SK-N-SH (cell line): ENCODE data around the gene JAZF1.

ENCODE experiments used
- CTCF ChIP-seq: fragments of 200-600 bp; sonication (generic); IDR thresholded peaks from 2 replicates; pipeline ENCODE4 v1.6.1; 2017; ENCODE audit warnings: antibody characterized with exemption, mild to moderate bottlenecking, moderate library complexity
- JUND ChIP-seq: IDR thresholded peaks from 2 replicates; pipeline ENCODE4 v1.4.0; 2012
- MEF2A ChIP-seq: IDR thresholded peaks from 2 replicates; pipeline ENCODE4 v1.4.0; 2012; ENCODE audit warnings: low read depth, borderline replicate concordance
- POLR2AphosphoS5 ChIP-seq: IDR thresholded peaks from 2 replicates; pipeline ENCODE4 v1.6.1; 2012; ENCODE audit warnings: low read depth, low read length
- RFX5 ChIP-seq: IDR thresholded peaks from 2 replicates; pipeline ENCODE4 v1.6.1; 2012; ENCODE audit warnings: mild to moderate bottlenecking, improper control_type of control experiment, low read length

- no peak for TF ChIP-seq JUND
- no peak for TF ChIP-seq CTCF
- TF ChIP-seq MEF2A = no peak
- TF ChIP-seq RFX5 = no peak
- no peak for TF ChIP-seq POLR2AphosphoS5
These were observed 207.0 kb downstream of the JAZF1 start for GRCh38 chr7:27973625-27974024.
